Stimulated activated CD4-positive, alpha-beta T cell treated with anti-CD3 and anti-CD28 coated beads, TNF-alpha, amount 100 ng/mL, for 48 hours (primary cell): ENCODE data around the gene NLGN2.

ENCODE experiments used
- DNase-seq, 3 donors: peaks; one replicate each; pipeline ENCODE4 v3.0.0-alpha.2; 2020; ENCODE audit warnings: low read depth in 3 of 3

NLGN2 gene

DNA sequence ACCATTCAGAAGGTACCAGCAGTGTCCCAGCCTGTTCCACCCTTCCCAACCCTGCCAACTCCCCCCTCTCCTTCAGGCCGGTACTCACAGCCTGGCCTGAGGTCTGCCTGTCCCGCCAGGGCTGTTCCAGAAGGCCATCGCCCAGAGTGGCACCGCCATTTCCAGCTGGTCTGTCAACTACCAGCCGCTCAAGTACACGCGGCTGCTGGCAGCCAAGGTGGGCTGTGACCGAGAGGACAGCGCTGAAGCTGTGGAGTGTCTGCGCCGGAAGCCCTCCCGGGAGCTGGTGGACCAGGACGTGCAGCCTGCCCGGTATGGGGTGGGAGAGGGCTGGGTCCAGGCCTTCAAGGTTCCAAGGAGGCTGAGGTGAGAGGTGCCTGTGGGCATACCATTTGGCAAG, 7.2 kb downstream of the NLGN2 start:
- no peak for DNase-seq

DNA sequence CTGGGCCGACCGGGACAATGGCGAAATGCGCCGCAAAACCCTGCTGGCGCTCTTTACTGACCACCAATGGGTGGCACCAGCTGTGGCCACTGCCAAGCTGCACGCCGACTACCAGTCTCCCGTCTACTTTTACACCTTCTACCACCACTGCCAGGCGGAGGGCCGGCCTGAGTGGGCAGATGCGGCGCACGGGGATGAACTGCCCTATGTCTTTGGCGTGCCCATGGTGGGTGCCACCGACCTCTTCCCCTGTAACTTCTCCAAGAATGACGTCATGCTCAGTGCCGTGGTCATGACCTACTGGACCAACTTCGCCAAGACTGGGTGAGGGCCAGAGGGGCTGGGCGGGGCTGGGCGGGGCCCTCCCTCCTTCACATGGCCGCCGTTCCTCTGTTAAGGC, 8.1 kb downstream of the NLGN2 start:
- no peak for DNase-seq

DNA sequence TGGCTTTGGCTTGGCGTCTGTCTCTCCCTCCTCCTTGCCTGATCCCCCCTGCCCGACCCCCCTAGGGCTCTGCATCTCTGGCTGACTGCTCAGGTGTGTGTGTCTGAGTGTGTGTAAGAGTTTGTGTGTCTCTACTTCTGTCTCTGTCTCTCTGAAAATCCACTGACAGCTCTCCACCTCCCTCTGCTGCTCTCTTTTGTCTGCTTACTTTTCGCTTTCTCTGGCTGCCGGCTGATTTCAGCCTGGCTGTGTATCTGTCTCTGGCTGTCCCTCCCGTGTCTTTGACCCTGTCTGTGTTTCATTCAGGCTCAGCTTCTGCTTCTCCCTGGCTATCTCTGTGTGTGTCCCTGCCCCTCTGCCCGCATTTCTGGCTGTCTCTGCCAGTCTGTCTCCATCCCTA, 8.7 kb downstream of the NLGN2 start:
- no peak for DNase-seq

DNA sequence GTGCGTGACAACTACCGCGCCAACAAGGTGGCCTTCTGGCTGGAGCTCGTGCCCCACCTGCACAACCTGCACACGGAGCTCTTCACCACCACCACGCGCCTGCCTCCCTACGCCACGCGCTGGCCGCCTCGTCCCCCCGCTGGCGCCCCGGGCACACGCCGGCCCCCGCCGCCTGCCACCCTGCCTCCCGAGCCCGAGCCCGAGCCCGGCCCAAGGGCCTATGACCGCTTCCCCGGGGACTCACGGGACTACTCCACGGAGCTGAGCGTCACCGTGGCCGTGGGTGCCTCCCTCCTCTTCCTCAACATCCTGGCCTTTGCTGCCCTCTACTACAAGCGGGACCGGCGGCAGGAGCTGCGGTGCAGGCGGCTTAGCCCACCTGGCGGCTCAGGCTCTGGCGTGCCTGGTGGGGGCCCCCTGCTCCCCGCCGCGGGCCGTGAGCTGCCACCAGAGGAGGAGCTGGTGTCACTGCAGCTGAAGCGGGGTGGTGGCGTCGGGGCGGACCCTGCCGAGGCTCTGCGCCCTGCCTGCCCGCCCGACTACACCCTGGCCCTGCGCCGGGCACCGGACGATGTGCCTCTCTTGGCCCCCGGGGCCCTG, 9.5 kb downstream of the NLGN2 start:
- no peak for DNase-seq

DNA sequence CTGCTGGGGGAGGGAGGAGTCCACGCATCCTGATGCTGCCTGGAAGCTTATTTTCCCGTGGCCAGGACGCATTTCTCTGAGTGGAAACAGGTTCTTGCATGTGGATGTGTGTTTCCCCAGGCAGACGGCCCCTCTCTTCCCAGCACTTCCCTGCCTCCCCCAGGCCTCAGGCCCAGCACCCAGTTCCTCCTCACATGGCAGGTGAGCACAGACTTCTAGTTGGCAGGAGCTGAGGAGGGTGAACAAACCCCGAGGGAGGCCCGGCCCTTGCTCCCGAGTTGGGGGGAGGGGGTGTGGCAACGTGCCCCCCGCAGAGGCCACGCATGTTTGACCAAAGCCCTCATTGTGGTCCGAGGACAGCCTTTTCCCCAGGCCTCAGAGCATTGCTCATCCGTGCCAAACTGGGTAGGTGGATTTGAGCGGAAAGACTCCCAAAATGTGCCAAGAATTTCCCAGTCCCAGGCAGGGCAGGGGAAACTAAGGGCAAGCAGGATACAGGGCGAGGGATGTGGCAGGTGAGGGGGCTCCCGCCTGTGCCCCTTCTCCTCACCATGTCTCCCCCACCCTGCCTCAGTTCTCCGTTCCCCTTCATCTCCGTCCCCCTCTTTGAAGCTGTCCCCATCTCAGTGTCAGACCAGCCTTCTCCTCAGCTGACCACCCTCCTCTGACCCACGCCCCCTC, 11.0 kb downstream of the NLGN2 start:
- no peak for DNase-seq

DNA sequence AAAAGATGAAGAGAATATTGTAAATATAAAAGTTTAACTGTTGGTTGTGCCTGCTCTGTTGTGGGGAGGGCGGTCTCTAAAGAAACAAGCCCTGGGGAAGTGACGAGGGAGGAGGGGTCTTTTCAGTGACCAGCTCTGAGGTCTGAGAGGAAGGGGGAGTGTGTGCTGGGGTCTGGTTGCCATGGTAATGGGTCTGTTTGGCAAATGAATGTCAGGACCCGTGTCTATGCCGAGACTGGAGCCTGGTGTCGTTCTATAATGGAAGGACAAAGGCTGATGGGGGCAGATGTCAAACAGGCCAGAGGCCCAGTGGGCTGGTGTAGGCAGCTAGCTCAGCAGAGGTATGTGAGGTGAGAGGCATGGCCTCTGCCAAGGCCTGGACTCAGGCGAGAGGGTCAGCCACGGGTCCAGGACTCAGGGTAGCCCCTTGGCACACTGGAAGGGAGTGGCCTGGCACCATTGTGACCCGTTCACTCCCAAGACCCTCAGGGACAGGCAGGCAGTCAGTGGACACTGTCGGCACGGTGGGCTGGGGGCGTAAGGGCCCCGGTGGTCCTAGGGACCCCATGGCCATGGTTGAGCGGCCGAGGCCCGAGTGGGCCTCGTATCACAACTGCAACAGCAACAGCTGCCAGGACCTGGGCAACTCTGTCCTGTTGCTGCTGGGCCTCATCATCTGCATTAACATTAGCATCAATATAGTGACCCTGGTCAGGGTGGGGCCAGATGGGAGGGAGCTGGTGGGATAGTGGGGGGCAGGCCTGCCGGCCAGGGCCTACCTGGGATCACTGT, 12.4 kb downstream of the NLGN2 start, which contains the start of gene SPEM1:
TSS of gene SPEM1 (plus strand) at position 506 of the 792 bp plus-strand sequence. CDS start at position 567, 61 bp downstream.
- no peak for DNase-seq

DNA sequence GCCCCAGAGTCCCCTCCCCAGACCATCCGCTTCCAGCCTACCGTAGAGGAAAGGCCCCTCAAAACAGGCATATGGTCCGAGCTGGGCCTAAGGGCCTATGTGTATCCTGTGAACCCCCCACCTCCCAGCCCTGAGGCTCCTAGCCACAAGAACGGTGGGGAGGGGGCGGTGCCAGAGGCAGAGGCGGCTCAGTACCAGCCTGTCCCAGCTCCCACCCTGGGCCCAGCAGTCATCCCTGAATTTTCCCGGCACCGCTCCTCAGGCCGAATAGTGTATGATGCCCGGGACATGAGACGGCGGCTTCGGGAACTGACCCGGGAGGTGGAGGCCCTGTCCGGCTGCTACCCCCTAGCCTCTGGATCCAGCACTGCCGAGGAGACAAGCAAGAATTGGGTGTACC, 13.5 kb downstream of the NLGN2 start:
- no peak for DNase-seq

DNA sequence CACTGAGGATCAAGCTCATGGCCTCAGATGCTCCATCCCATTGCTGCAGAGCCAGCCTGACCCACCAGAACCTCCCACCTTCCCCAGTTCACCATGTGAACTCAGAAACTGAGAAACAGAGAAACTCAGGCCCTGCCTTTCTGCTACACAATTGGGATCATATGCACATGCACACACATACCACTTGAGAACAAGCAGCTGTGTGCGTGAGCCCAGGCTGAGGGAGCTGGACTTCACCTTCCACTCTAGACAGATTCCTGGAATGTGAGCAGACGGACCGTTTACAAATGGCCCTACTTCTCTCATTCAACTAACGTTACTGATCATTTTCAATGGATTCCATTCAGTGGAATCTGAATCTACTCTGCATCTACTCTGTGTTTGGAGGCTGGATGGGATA, 16.0 kb downstream of the NLGN2 start:
- no peak for DNase-seq

DNA sequence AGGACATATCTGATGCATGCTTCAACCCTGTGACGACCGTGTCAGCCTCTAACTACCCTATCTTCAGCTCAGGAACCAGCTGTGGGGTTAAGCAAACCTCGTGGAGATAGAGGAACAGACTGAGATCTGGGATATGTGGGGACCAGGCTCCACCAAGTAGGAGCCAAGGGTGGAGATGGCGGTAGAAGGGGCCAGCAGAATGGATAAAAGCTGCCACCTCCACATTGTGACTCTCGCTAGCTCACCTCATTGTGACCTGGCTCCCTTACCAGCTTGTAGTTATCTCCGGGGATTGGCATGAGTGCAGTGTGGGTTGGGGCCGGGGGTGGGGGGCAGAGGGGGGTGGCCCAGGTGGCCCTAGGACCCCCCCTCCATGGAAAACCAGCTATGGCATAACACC, 17.7 kb downstream of the NLGN2 start, which contains the start of gene SPEM2:
TSS of gene SPEM2 (plus strand) at position 301 of the 400 bp plus-strand sequence. CDS start at position 374, 73 bp downstream.
- no peak for DNase-seq

DNA sequence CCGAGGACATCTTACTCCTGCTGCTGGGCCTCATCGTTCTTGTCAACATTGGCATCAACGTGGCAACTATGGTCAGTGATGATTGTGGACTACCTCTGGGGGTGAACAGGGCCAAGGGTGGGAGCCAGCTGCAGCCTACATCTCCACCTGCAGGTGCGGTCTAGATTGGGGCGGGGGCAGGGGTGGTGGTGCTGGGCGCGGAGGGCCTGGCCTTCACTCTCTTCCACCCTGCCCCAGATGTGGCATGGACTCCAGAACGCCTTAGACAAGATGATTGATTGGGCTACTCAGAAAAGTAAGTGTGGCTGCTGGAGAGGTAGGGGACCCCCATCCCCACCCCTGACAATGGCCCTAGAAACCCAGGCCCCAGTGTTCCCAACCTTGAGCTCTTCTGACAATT, 18.1 kb downstream of the NLGN2 start:
- DNase-seq = no peak

DNA sequence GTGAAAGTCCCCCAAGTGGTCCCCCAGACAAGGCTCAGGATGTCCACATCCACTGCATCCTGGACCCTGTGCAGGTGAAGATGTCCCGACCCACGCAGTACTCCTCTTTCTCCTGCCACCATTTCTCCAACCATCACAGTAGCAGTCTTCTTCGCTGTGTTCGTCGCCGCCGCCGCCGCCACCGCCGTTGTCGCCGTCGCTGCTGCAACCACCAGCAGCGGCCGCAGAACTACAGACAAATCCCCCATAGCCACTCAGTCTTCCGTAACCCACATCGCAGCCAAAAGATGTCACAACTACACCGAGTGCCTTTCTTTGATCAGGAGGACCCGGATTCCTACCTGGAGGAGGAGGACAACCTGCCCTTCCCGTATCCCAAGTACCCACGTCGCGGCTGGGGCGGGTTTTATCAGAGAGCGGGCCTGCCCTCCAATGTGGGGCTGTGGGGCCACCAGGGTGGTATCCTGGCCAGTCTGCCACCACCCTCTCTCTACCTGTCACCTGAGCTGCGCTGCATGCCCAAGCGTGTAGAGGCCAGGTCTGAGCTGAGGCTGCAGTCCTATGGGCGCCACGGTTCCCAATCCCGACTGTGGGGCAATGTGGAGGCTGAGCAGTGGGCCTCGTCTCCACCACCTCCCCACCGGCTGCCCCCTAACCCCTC, 18.7 kb downstream of the NLGN2 start:
- DNase-seq = no peak

DNA sequence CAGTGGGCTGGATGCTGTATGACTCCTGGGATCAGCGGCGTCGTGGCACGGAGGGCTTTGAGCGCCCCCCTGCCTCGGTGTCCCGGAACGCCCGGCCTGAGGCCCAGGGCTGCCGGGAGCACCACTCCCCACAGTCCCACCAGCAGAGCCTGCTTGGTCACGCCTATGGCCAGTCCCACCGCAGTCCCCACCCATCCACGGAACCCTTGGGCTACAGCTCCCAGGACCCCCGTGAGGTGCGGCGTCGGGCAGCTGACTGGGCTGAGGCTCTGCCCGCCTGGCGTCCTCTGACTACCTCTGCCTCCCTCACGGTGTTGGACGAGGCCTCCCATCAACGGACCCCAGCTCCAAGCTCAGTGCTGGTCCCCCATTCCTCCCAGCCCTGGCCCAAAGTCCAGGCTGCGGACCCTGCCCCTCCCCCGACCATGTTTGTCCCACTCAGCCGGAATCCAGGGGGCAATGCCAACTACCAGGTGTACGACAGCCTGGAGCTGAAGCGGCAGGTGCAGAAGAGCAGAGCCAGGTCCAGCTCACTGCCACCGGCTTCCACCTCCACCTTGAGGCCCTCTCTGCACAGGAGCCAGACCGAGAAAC, 19.3 kb downstream of the NLGN2 start:
- DNase-seq = no peak

DNA sequence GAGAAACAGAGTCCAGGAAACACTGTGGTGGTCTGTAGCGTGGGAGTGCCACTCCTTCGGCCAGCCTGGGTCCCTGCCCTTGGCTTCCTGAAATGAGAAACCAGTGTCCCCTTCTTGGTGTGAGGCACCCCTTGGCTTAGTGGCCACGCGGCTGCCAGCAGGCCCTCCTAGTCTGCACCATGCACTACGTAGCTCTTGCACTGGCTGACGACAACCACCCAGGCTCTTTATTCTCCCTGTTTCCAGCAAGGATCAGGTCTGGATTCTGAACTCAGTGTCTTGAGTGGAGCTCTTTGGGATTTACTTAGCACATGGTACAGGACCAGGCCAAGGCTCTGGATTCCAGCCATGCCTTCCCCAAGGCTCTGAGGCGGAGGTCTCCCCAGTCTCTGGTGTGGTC, 19.9 kb downstream of the NLGN2 start:
- DNase-seq = no peak

DNA sequence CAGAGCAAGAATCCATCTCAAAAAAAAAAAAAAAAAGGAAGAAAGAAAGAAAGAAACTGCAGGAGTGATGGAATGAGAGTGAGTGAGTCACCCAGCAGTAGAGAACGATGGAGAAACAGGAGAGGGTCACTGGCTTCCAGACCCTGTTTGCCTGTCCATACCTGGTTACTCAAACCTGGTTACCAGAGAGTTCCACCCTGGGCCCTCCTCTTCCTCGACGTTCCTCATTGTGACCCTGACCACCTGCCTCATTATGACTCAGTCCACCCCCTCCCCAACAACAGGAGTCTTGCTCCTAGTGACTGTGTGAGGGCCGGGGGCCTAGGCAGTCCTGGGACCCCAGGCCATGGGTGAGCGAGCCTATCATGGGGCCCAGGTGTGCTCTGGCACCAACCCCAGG, 20.9 kb downstream of the NLGN2 start, which contains the start of gene SPEM3:
TSS of gene SPEM3 (plus strand) at position 301 of the 400 bp plus-strand sequence. CDS start at position 347, 46 bp downstream.
- DNase-seq = no peak

DNA sequence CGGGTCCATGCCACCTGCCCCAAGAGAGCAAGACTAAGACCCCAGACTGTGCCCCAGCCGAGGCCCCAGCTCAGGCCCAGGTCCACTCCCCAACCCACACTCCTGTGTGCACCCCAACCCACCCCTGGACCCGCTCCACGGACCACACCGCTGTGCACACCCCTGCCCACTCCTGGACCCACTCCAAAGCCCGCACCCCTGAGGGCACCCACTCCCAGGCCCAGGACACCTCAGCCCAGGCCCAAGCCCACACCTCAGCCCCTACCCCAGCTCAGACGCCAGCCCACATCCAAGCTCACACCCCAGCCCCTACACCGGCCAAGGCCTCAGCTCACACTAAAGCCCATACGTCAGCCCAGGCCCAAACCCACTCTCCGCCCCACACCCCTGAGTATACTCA, 22.1 kb downstream of the NLGN2 start:
- DNase-seq = no peak

DNA sequence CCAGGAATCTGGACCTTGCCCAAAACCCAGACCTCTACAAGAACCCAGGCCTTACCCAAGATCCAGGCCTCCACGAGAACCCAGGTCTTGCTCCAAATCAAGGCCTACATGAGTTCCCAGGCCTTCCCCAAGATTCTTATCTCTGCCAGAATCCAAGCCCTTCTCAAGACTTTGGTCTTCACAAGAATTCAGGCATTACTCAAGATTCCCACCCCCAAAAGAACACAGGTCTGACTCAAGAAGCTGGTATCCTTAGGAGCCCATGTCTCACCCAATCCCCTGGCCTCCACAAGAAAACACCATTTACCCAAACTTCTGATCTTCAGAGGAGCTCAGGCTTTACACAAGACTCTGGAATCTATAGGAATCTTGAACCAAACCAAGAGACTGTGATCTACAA, 23.6 kb downstream of the NLGN2 start:
- no peak for DNase-seq

DNA sequence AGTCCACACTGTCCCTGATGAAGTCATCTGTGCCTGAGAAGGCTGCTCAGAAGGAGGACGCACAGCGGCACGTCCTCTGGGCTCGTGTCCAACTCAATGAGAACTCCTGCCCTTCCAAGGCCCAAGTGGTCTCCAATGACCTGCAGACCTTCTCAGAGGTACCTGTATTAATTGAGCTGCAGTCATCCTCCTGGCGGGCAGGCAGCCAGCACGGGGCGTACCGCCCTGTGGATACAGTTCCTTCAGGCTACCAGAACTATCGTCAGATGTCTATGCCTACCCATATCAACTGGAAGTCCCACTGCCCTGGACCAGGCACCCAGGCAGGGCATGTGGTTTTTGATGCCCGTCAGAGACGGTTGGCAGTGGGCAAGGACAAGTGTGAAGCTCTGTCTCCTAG, 24.7 kb downstream of the NLGN2 start:
- no peak for DNase-seq

DNA sequence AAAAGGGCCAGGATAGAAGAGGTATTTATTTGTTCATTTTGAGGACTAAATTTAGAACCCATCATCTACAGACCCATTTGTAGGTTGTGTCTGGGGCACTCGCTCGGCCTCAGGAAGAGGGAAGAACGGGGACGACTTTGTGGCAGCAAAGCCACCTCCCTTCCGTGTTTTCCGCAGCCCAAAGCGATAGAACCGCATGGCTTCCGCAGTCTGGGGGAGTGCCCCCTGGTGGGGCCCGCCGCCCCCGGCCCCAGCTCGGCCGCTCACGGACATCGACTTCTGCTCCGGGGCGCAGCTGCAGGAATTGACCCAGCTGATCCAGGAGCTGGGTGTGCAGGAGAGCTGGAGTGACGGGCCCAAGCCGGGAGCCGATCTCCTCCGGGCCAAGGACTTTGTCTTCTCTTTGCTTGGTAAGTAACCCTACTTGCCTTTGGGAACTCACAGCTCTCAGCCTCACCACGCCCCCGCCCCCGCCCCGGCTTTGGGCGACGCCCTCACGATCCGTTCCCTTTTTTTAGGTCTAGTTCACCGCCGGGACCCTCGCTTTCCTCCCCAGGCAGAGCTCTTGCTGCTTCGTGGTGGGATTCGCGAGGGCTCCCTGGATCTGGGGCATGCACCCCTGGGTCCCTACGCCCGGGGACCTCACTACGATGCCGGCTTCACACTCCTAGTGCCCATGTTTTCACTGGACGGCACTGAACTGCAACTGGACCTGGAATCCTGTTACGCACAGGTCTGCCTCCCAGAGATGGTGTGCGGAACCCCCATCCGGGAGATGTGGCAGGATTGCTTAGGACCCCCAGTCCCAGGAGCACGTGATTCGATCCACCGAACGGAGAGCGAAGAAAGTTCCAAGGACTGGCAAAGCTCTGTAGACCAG, 28.3 kb downstream of the NLGN2 start:
- DNase-seq = peak in 1 of 3 donors; percentile 30

DNA sequence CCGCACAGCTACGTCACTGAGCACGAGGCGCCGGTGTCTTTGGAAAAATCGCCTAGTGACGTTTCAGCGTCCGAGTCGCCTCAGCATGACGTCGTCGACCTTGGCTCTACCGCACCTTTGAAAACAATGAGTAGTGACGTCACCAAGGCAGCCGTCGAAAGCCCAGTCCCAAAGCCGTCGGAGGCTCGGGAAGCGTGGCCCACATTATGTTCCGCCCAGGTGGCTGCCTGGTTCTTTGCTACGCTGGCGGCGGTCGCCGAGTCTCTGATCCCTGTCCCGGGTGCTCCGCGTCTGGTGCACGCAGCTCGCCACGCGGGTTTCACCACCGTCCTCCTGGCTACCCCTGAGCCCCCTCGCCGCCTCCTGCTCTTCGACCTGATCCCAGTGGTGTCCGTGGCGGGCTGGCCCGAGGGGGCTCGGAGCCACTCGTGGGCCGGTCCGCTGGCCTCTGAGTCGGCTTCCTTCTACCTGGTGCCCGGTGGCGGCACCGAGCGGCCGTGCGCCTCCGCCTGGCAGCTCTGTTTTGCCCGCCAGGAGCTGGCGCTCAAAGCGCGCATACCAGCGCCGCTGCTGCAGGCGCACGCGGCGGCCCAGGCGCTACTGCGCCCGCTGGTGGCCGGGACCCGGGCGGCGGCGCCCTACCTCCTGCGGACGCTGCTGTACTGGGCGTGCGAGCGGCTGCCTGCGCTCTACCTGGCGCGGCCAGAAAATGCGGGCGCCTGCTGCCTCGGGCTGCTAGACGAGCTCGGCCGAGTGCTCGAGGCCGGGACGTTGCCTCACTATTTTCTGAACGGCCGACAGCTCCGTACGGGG, 29.1 kb downstream of the NLGN2 start:
- DNase-seq = peak; percentile 68 to 71 (median 68)

DNA sequence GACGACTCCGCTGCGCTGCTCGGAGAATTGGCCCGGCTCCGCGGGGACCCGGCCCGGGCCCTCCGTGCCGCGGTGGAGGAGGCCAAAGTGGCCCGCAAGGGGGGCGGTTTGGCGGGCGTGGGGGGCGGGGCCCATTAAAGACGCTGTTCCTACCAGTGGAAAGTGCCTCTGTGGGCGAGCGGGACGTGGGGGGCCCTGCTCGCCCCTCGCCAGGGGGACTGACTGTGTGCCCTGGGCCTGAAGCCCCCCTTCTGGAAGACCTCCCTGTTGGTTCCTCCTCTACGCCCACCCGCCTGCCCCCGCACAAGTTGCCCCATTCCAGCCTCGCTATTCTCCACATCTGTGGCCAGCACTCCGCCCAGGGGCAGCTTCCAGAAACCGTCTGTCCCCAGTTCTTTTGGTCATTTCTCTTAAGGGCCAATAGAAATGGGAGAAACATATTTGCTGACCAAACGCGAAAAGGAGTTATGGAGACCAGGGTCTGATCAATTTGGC, 29.8 kb downstream of the NLGN2 start:
- no peak for DNase-seq
